ENCODE data around the gene UBE2M.
"Not testable (repeated sequence)": the region's sequence is repeated elsewhere in the genome, so short reads cannot be mapped to it uniquely, and the experiment has no call there.

DNA sequence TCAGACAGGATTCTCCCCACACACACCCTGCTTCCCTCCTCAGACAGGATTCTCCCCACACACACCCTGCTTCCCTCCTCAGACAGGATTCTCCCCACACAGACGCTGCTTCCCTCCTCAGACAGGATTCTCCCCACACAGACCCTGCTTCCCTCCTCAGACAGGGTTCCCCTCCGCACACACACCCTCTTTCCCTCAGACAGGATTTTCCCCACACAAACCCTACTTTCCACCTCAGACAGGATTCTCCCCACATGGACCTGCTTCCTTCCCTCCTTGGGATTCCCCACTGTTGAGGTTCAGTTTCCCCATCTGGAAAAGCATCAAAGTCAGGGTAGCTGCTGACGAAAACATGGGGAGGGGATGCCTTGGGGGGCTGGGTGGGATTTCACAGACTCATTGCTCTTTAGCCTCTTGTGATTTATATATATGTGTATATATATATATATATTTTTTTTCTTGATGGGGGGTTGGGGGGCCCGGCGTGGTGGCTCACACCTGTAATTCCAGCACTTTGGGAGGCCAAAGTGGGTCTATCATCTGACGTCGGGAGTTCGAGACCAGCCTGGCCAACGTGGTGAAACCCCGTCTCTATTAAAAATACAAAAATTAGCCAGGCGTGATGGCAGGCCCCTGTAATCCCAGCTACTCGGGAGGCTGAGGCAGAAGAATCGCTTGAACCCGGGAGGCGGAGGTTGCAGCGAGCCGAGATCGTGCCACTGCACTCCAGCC is 15.6 kb downstream of the UBE2M start:
- TF ChIP-seq CTCF (IDR thresholded peaks at IDR 0.05; ENCODE audit: borderline replicate concordance, extremely low read depth, low read length, poor library complexity, severe bottlenecking); EZH2 (IDR thresholded peaks at IDR 0.05; ENCODE audit: borderline replicate concordance, low read depth, low read length, severe bottlenecking): not testable (repeated sequence)

Measured in DND-41 (cell line).